Stimulated activated CD8-positive, alpha-beta memory T cell treated with anti-CD3 and anti-CD28 coated beads, Interleukin-2, amount 100 ng/mL, for 48 hours (primary cell): Measurements from ENCODE around the gene NYAP1.
"Not testable (repeated sequence)": the region's sequence is repeated elsewhere in the genome, so short reads cannot be mapped to it uniquely, and the experiment has no call there.

Source experiments
- DNase-seq, 2 donors: peaks; one replicate each; pipeline ENCODE4 v3.0.0-alpha.2; 2020; ENCODE audit warnings: low read depth in 2 of 2

NYAP1 gene

GRCh38 chr7:100483090-100483721 lies 521 bp upstream of the NYAP1 start:
- peak; percentile 78 for DNase-seq

GRCh38 chr7:100484673-100485045 lies 932 bp downstream of the NYAP1 start:
- no peak for DNase-seq

GRCh38 chr7:100485471-100485876 lies 1.7 kb downstream of the NYAP1 start:
- no peak for DNase-seq

- no peak for DNase-seq
Observed at GRCh38 chr7:100486111-100486636, 2.4 kb downstream of the NYAP1 start.

- no peak for DNase-seq
Observed at GRCh38 chr7:100486753-100487446, 3.2 kb downstream of the NYAP1 start.

- no peak for DNase-seq
Observed at GRCh38 chr7:100488333-100489095, 4.8 kb downstream of the NYAP1 start.

- DNase-seq = no peak
Observed at GRCh38 chr7:100489121-100489520, 5.4 kb downstream of the NYAP1 start.

- no peak for DNase-seq
Observed at GRCh38 chr7:100489824-100490223, 6.1 kb downstream of the NYAP1 start.

GRCh38 chr7:100490483-100491191 lies 6.9 kb downstream of the NYAP1 start:
- DNase-seq = no peak

GRCh38 chr7:100491192-100491578 lies 7.5 kb downstream of the NYAP1 start:
- DNase-seq = no peak

- no peak for DNase-seq
Observed at GRCh38 chr7:100492738-100493475, 9.2 kb downstream of the NYAP1 start.

GRCh38 chr7:100493476-100494264 lies 9.9 kb downstream of the NYAP1 start:
- DNase-seq = peak in 1 of 2 donors; percentile 49

- no peak for DNase-seq
Observed at GRCh38 chr7:100496509-100496908, 12.8 kb downstream of the NYAP1 start.

GRCh38 chr7:100500743-100501142 lies 17.0 kb downstream of the NYAP1 start:
- not testable (repeated sequence) for DNase-seq

GRCh38 chr7:100504031-100504430 lies 20.3 kb downstream of the NYAP1 start:
- not testable (repeated sequence) for DNase-seq

- no peak for DNase-seq
Observed at GRCh38 chr7:100504887-100505611, 21.3 kb downstream of the NYAP1 start.

- no peak for DNase-seq
Observed at GRCh38 chr7:100506356-100506923, 22.7 kb downstream of the NYAP1 start.

GRCh38 chr7:100509231-100509630 lies 25.5 kb downstream of the NYAP1 start:
- DNase-seq = no peak
